MM.1S (cell line): ENCODE data around the gene PPP2R2C.

Source experiments
- CTCF ChIP-seq: fragments of 300-600 bp; sonication (generic); IDR thresholded peaks from 2 replicates; pipeline ENCODE4 v1.5.1; 2016; ENCODE audit warnings: antibody characterized with exemption, low read length, mixed read lengths
- EZH2 ChIP-seq: fragments of 300-600 bp; sonication (generic); optimal IDR thresholded peaks from 2 replicates; pipeline ENCODE3; 2017; ENCODE audit warnings: low read depth, mild to moderate bottlenecking, antibody characterized with exemption, low read length, mixed read lengths
- EZH2phosphoT487 ChIP-seq: fragments of 300-600 bp; sonication (generic); IDR thresholded peaks from 2 replicates; pipeline ENCODE4 v1.6.1; 2018; ENCODE audit warnings: antibody characterized with exemption, low read length

- TF ChIP-seq CTCF (no peak), EZH2 (no peak), EZH2phosphoT487 (no peak)
Measured at GRCh38 chr4:6393066-6393465, 79.3 kb downstream of the PPP2R2C start.
